A549 (cell line): ENCODE results near the gene PPTC7. TPM values are rescaled to one million over a fixed set of nuclear protein-coding genes. Genes with fewer than 3 reads are reported as not detected.

Experiments
- CEBPB ChIP-seq, 2 experiments: fragments of >200 bp in 1 of 2; sonication (Bioruptor Twin) in 1 of 2; formaldehyde crosslinking in 1 of 2; IDR thresholded peaks; 2 replicates each; pipeline ENCODE4 v1.6.1; 2012 to 2016
- CHD4 ChIP-seq: fragments of 200-600 bp; sonication (generic); IDR thresholded peaks from 2 replicates; pipeline ENCODE4 v1.6.1; 2016; ENCODE audit warnings: antibody characterized with exemption, mild to moderate bottlenecking, borderline replicate concordance
- ESRRA ChIP-seq: fragments of 150-350 bp; IDR thresholded peaks from 2 replicates; pipeline ENCODE4 v1.6.1; 2014; ENCODE audit warnings: mild to moderate bottlenecking, low read length, borderline replicate concordance
- FOSB ChIP-seq: fragments of 250-450 bp; sonication (Bioruptor Pico); IDR thresholded peaks from 2 replicates; pipeline ENCODE4 v1.5.0; 2020; ENCODE audit warnings: mild to moderate bottlenecking, moderate library complexity
- HEYL ChIP-seq: fragments of 250-450 bp; sonication (Bioruptor Pico); IDR thresholded peaks from 2 replicates; pipeline ENCODE4 v1.8.0; 2021; ENCODE audit warnings: mild to moderate bottlenecking, moderate library complexity
- JUNB ChIP-seq: fragments of >200 bp; sonication (Bioruptor Twin); formaldehyde crosslinking; IDR thresholded peaks from 2 replicates; pipeline ENCODE4 v1.6.1; 2016
- KDM1A ChIP-seq: fragments of 200-600 bp; sonication (generic); IDR thresholded peaks from 2 replicates; pipeline ENCODE4 v1.6.1; 2016; ENCODE audit warnings: low read depth, mild to moderate bottlenecking
- MAFK ChIP-seq: fragments of 450-650 bp; IDR thresholded peaks from 2 replicates; pipeline ENCODE4 v1.6.1; 2014; ENCODE audit not compliant: partially characterized antibody
- MAZ ChIP-seq: fragments of 150-350 bp; IDR thresholded peaks from 2 replicates; pipeline ENCODE4 v1.6.1; 2014; ENCODE audit warnings: antibody characterized with exemption, low read depth, low read length, borderline replicate concordance
- NFE2L2 ChIP-seq: fragments of 150-350 bp; conservative IDR thresholded peaks from 2 replicates; pipeline ENCODE4 v1.6.1; 2014; ENCODE audit warnings: low read length
- POLR2A ChIP-seq: IDR thresholded peaks from 2 replicates; pipeline ENCODE4 v1.6.1; 2012; ENCODE audit warnings: mild to moderate bottlenecking, low read length
- POLR2AphosphoS2 ChIP-seq: conservative IDR thresholded peaks from 2 replicates; pipeline ENCODE4 v1.6.1; 2012; ENCODE audit warnings: low read length, improper control_type of control experiment, inconsistent platforms
- RNF2 ChIP-seq: fragments of 200-600 bp; sonication (generic); IDR thresholded peaks from 2 replicates; pipeline ENCODE4 v1.6.1; 2016; ENCODE audit warnings: low read depth, mild to moderate bottlenecking, antibody characterized with exemption, moderate library complexity, borderline replicate concordance
- TFCP2L1 ChIP-seq: fragments of 250-450 bp; sonication (Bioruptor Pico); IDR thresholded peaks from 2 replicates; pipeline ENCODE4 v1.5.0; 2021; ENCODE audit warnings: mild to moderate bottlenecking
- ZFP36 ChIP-seq: fragments of 450-650 bp; IDR thresholded peaks from 2 replicates; pipeline ENCODE4 v1.6.1; 2014; ENCODE audit warnings: borderline replicate concordance; ENCODE audit not compliant: partially characterized antibody
- ZNF302 ChIP-seq: fragments of 250-450 bp; sonication (Bioruptor Pico); IDR thresholded peaks from 2 replicates; pipeline ENCODE4 v1.9.0; 2021; ENCODE audit warnings: inconsistent platforms, mild to moderate bottlenecking, moderate library complexity
- polyA plus RNA-seq, 4 experiments: library from polyadenylated mRNA; depleted of rRNA in 3 of 4; stranded (reverse); fragments of >200 nt; fragmentation: RNase III in 1 of 4; extraction: RNeasy Plus Mini Kit Qiagen cat#74134 plus additional on column Dnase treatment in 1 of 4; gene quantifications; 2 replicates in 3 of 4; 3 replicates in 1 of 4; pipeline ENCODE4 v1.2.3, GENCODE V29; 2011 to 2017
- TF ChIP-seq, protein P1 (sequence below): IDR thresholded peaks from 2 replicates; pipeline ENCODE4 v1.6.1; 2012; ENCODE audit warnings: low read depth, borderline replicate concordance
- TF ChIP-seq, protein P2 (sequence below): fragments of 250-450 bp; sonication (Bioruptor Pico); IDR thresholded peaks from 2 replicates; pipeline ENCODE4 v1.5.0; 2020; ENCODE audit warnings: low read depth, mild to moderate bottlenecking, moderate library complexity
- TF ChIP-seq, protein P3 (sequence below): fragments of >200 bp; sonication (Bioruptor Twin); formaldehyde crosslinking; IDR thresholded peaks from 3 replicates; pipeline ENCODE4 v1.5.1; 2016
- TF ChIP-seq, protein P4 (sequence below): fragments of 200-600 bp; sonication (generic); IDR thresholded peaks from 2 replicates; pipeline ENCODE4 v1.6.1; 2016; ENCODE audit warnings: antibody characterized with exemption, mild to moderate bottlenecking, moderate library complexity
- TF ChIP-seq, protein P5 (sequence below): fragments of >200 bp; sonication (Bioruptor Twin); formaldehyde crosslinking; IDR thresholded peaks from 3 replicates; pipeline ENCODE4 v1.6.1; 2016

PPTC7 gene
- polyA plus RNA-seq, 2 of the 4 experiments (the other 2 are of a cell fraction) = 15.1 to 30.3 TPM

DNA sequence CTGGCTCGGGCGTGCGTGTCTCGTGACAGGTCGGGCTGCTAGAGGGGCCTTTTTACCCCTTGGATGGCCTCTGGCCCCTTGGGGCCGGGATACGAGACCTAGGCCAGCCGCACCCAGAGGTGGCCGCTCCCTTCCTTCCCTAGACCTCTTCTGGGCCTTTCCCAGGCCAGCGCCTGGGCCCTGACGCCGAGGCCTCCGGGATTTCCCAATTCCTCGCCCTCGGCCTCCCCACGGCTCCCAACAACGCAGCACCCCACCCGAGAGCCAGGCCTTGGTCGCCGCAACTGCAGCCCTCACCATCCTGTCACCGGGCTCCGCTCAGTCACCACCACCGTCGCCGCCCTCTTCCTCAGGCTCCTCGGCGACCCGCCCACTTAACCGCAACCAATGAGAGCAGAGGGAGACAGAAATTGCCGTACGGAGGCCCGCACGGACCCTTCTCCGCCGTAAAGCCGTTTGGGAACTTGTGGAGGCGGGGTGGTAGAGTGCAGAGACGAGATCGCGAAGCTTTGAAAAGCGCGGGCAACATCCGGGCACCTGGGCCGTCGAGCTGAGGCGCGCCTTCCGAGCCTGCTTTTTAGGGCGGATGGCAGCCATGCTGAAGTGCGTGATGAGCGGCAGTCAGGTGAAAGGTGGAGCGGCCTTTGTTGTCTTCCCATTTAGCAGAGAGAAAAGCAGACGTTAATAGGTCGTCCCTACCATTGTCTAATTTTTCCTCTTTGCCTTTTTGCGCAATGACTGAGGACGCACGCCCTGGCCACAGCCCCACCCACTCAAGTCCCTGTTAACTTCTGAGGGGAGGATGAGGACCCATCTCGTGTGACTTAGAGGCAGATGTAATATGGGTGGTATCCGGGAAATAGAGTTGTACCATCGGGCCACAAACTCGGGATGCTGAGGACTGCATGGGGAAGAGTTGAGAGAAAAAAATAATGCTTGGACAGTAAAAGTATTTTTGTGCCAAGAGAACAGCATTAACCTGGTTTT, 81.1 kb downstream of the PPTC7 start, which contains the start of the genes RAD9B and VPS29 (continued):
- no peak for TF ChIP-seq MAZ
- TF ChIP-seq NFE2L2 = no peak
- TF ChIP-seq POLR2A = peak; percentile 81
- no peak for TF ChIP-seq ESRRA
- peak; percentile 98 for TF ChIP-seq ZNF302
- TF ChIP-seq ZFP36 = no peak
- peak; percentile 97 for TF ChIP-seq TFCP2L1 (CRISPR knock-in tag)
- TF ChIP-seq, protein P1, sequence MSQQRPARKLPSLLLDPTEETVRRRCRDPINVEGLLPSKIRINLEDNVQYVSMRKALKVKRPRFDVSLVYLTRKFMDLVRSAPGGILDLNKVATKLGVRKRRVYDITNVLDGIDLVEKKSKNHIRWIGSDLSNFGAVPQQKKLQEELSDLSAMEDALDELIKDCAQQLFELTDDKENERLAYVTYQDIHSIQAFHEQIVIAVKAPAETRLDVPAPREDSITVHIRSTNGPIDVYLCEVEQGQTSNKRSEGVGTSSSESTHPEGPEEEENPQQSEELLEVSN = peak; percentile 100
- no peak for TF ChIP-seq POLR2AphosphoS2
- TF ChIP-seq, protein P2, sequence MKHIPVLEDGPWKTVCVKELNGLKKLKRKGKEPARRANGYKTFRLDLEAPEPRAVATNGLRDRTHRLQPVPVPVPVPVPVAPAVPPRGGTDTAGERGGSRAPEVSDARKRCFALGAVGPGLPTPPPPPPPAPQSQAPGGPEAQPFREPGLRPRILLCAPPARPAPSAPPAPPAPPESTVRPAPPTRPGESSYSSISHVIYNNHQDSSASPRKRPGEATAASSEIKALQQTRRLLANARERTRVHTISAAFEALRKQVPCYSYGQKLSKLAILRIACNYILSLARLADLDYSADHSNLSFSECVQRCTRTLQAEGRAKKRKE = peak; percentile 99
- TF ChIP-seq, protein P3, sequence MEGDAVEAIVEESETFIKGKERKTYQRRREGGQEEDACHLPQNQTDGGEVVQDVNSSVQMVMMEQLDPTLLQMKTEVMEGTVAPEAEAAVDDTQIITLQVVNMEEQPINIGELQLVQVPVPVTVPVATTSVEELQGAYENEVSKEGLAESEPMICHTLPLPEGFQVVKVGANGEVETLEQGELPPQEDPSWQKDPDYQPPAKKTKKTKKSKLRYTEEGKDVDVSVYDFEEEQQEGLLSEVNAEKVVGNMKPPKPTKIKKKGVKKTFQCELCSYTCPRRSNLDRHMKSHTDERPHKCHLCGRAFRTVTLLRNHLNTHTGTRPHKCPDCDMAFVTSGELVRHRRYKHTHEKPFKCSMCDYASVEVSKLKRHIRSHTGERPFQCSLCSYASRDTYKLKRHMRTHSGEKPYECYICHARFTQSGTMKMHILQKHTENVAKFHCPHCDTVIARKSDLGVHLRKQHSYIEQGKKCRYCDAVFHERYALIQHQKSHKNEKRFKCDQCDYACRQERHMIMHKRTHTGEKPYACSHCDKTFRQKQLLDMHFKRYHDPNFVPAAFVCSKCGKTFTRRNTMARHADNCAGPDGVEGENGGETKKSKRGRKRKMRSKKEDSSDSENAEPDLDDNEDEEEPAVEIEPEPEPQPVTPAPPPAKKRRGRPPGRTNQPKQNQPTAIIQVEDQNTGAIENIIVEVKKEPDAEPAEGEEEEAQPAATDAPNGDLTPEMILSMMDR = no peak
- peak; percentile 88; the same call in 1 of the 2 replicates for TF ChIP-seq RNF2
- no peak for TF ChIP-seq KDM1A
- TF ChIP-seq HEYL (CRISPR knock-in tag) = peak; percentile 97
- peak; percentile 72; the same call in 1 of the 2 replicates for TF ChIP-seq FOSB (CRISPR knock-in tag)
- TF ChIP-seq, protein P4, sequence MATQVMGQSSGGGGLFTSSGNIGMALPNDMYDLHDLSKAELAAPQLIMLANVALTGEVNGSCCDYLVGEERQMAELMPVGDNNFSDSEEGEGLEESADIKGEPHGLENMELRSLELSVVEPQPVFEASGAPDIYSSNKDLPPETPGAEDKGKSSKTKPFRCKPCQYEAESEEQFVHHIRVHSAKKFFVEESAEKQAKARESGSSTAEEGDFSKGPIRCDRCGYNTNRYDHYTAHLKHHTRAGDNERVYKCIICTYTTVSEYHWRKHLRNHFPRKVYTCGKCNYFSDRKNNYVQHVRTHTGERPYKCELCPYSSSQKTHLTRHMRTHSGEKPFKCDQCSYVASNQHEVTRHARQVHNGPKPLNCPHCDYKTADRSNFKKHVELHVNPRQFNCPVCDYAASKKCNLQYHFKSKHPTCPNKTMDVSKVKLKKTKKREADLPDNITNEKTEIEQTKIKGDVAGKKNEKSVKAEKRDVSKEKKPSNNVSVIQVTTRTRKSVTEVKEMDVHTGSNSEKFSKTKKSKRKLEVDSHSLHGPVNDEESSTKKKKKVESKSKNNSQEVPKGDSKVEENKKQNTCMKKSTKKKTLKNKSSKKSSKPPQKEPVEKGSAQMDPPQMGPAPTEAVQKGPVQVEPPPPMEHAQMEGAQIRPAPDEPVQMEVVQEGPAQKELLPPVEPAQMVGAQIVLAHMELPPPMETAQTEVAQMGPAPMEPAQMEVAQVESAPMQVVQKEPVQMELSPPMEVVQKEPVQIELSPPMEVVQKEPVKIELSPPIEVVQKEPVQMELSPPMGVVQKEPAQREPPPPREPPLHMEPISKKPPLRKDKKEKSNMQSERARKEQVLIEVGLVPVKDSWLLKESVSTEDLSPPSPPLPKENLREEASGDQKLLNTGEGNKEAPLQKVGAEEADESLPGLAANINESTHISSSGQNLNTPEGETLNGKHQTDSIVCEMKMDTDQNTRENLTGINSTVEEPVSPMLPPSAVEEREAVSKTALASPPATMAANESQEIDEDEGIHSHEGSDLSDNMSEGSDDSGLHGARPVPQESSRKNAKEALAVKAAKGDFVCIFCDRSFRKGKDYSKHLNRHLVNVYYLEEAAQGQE = peak; percentile 48
- TF ChIP-seq CHD4 = no peak
- TF ChIP-seq CEBPB (IDR thresholded peaks at IDR 0.05) = peak in 1 of 2 experiments; percentile 83; a peak in 2 of 4 replicates
- no peak for TF ChIP-seq MAFK
- TF ChIP-seq JUNB = no peak
- TF ChIP-seq, protein P5, sequence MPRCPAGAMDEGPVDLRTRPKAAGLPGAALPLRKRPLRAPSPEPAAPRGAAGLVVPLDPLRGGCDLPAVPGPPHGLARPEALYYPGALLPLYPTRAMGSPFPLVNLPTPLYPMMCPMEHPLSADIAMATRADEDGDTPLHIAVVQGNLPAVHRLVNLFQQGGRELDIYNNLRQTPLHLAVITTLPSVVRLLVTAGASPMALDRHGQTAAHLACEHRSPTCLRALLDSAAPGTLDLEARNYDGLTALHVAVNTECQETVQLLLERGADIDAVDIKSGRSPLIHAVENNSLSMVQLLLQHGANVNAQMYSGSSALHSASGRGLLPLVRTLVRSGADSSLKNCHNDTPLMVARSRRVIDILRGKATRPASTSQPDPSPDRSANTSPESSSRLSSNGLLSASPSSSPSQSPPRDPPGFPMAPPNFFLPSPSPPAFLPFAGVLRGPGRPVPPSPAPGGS = 0 out of 3 replicates have a peak, but pooled peaks have one; percentile 50
